ENCODE results near the gene UCK2. TPM values are rescaled to one million over a fixed set of nuclear protein-coding genes. Genes with fewer than 3 reads are reported as not detected.

Gene UCK2
- total and polyA plus RNA-seq, 12 donors: 5.4 to 22.7 (median 14.0) TPM

GRCh38 chr1:165945911-165946310 is 118.5 kb downstream of the UCK2 start:
- DNase-seq: no peak
- intact Hi-C loops (cut with DNase I): no loop called here
- no peaks in the 10 kb centered on the region for H3K27me3 ChIP-seq
- H3K27ac ChIP-seq: no peak overlapping the region
- TF ChIP-seq, protein P1, sequence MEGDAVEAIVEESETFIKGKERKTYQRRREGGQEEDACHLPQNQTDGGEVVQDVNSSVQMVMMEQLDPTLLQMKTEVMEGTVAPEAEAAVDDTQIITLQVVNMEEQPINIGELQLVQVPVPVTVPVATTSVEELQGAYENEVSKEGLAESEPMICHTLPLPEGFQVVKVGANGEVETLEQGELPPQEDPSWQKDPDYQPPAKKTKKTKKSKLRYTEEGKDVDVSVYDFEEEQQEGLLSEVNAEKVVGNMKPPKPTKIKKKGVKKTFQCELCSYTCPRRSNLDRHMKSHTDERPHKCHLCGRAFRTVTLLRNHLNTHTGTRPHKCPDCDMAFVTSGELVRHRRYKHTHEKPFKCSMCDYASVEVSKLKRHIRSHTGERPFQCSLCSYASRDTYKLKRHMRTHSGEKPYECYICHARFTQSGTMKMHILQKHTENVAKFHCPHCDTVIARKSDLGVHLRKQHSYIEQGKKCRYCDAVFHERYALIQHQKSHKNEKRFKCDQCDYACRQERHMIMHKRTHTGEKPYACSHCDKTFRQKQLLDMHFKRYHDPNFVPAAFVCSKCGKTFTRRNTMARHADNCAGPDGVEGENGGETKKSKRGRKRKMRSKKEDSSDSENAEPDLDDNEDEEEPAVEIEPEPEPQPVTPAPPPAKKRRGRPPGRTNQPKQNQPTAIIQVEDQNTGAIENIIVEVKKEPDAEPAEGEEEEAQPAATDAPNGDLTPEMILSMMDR (IDR thresholded peaks at IDR 0.05): no peak
- no peak for TF ChIP-seq POLR2A (IDR thresholded peaks at IDR 0.05)
- 70 to 74% (median 70%) methylated on average over 4 of the region's 4 CpGs for WGBS, 4 donors
- no peaks in the 10 kb centered on the region for H3K9me3 ChIP-seq (replicated peaks in 1 of 3)
- no peak overlapping the region for H3K4me3 ChIP-seq
- no peaks in the 10 kb centered on the region for H3K36me3 ChIP-seq (replicated peaks in 1 of 2)
- H3K4me1 ChIP-seq (replicated peaks in 1 of 2): no peaks in the 10 kb centered on the region

DNA sequence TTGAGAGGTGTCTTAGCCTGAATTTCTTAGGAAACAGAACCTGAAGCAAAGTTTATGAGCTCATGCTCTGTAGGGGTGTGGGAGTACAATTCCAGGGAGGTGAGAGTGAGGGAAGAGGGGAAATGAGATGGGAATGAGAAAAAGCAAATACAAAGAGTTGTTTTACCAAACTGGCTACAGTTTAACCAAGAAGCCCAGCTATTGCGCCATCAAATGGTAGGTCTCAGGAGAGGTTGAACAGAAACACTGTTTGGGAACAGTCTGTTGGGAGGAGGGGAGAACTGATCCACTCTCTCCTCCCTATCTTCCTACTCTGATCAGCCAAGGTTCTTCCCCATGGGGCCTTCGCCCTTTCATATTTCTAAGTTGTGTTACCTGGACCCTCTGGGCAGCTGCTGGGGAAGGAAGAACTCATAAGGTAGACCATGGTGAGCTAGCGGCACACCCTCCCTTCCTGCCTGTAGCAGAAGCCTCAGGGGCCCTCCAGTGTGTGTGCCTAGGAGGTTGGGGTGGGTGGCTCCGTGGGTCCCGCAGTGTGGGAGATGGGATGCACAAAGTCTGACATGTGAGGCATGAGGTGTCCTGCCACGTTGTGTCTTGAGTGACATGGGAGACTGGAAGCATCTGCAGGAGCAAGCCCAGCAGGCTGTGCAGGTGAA is 120.5 kb downstream of the UCK2 start:
- intact Hi-C loops (cut with DNase I): no loop called here
- Histone ChIP-seq H3K4me1 (replicated peaks in 1 of 2) (no peaks in the 10 kb centered on the region), H3K9me3 (replicated peaks in 1 of 3) (no peaks in the 10 kb centered on the region), H3K36me3 (replicated peaks in 1 of 2) (no peaks in the 10 kb centered on the region), H3K27ac (no peak overlapping the region), H3K27me3 (no peaks in the 10 kb centered on the region), H3K4me3 (no peak overlapping the region)
- 80 to 87% (median 85%) methylated on average over 6 of the region's 6 CpGs for WGBS, 4 donors
- DNase-seq: no peak
- TF ChIP-seq, protein P1 (IDR thresholded peaks at IDR 0.05): no peak
- TF ChIP-seq POLR2A (IDR thresholded peaks at IDR 0.05): no peak

DNA sequence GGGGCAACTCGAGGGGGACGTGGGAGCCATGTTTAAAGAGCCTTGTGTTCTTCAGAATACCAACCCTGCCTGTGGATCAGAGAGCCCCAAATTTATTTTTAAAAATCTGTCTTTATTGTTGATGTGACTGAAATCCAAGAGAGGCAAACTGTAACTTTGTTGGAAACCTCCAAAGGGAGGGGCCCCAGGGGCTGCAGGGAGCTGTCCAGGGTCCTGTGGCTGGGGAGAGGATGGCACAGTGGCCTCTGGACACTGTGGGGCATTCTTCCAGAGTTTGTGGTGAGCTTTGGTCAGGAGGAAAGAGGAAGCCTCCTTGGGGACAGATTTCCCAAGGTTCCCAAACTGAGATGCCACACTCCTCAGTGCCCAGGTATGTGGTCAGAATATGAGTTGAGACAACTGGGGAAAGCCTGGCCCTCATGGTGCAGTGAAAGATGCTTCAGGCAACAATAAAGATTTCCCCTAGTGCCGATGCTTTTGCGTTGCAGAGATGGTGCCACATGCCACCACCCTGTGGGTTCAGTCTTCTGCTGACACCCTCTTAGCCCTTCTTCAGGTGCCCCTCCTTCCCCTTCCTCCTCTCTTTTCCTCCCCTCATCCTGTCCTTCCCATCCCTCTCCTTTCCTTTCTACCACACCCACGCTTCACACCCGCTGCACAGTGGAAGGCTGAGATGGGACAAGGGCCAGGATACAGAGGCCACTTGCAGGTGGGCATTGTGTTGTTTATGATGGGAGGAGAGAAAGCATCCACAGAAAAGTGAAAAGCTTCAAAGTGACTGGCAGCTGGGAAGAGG is 122.1 kb downstream of the UCK2 start:
- Histone ChIP-seq H3K9me3 (replicated peaks in 1 of 3) (no peaks in the 10 kb centered on the region), H3K36me3 (replicated peaks in 1 of 2) (no peaks in the 10 kb centered on the region), H3K27ac (no peak overlapping the region), H3K4me3 (no peak overlapping the region), H3K27me3 (no peaks in the 10 kb centered on the region), H3K4me1 (replicated peaks in 1 of 2) (no peaks in the 10 kb centered on the region)
- intact Hi-C loops (cut with DNase I): no loop called here
- 62 to 64% (median 63%) methylated on average over 6 of the region's 6 CpGs for WGBS, 4 donors
- DNase-seq: peak in 2 of 7 donors; percentile 10 to 17
- TF ChIP-seq, protein P1 (IDR thresholded peaks at IDR 0.05): no peak
- TF ChIP-seq POLR2A (IDR thresholded peaks at IDR 0.05): no peak

GRCh38 chr1:165954940-165955339 is 127.5 kb downstream of the UCK2 start:
- H3K4me3 ChIP-seq: no peak overlapping the region
- no peaks in the 10 kb centered on the region for H3K36me3 ChIP-seq (replicated peaks in 1 of 2)
- H3K27me3 ChIP-seq: no peaks in the 10 kb centered on the region
- H3K4me1 ChIP-seq (replicated peaks in 1 of 2): no peaks in the 10 kb centered on the region
- 47 to 50% (median 49%) methylated on average over 2 of the region's 2 CpGs for WGBS, 4 donors
- DNase-seq: no peak
- intact Hi-C loops (cut with DNase I): no loop called here
- no peak for TF ChIP-seq POLR2A (IDR thresholded peaks at IDR 0.05)
- TF ChIP-seq, protein P1 (IDR thresholded peaks at IDR 0.05): no peak
- no peaks in the 10 kb centered on the region for H3K9me3 ChIP-seq (replicated peaks in 1 of 3)
- no peak overlapping the region for H3K27ac ChIP-seq

Data from adrenal gland (tissue), 12 donors.